Thyroid gland (tissue), 4 donors: ENCODE results near the gene GJB5.

Experiments used
- POLR2A ChIP-seq, 2 donors: fragments of 450-650 bp; IDR thresholded peaks; one replicate each; pipeline ENCODE4 v1.6.1; 2017; ENCODE audit warnings: antibody characterized with exemption in 2 of 2, mild to moderate bottlenecking in 2 of 2, moderate library complexity in 1 of 2
- TF ChIP-seq, protein P1 (sequence below), 6 experiments: fragments of 200-600 bp in 3 of 6; fragments of 450-650 bp in 3 of 6; sonication (generic) in 3 of 6; IDR thresholded peaks; one replicate each; pipeline ENCODE4 v1.5.1; 2016 to 2019; ENCODE audit warnings: antibody characterized with exemption in 6 of 6, mild to moderate bottlenecking in 2 of 6, inconsistent platforms in 1 of 6, moderate library complexity in 1 of 6

DNA sequence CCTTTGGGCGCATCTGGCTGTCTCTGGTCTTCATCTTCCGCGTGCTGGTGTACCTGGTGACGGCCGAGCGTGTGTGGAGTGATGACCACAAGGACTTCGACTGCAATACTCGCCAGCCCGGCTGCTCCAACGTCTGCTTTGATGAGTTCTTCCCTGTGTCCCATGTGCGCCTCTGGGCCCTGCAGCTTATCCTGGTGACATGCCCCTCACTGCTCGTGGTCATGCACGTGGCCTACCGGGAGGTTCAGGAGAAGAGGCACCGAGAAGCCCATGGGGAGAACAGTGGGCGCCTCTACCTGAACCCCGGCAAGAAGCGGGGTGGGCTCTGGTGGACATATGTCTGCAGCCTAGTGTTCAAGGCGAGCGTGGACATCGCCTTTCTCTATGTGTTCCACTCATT is 2.5 kb downstream of the GJB5 start:
- TF ChIP-seq, protein P1, sequence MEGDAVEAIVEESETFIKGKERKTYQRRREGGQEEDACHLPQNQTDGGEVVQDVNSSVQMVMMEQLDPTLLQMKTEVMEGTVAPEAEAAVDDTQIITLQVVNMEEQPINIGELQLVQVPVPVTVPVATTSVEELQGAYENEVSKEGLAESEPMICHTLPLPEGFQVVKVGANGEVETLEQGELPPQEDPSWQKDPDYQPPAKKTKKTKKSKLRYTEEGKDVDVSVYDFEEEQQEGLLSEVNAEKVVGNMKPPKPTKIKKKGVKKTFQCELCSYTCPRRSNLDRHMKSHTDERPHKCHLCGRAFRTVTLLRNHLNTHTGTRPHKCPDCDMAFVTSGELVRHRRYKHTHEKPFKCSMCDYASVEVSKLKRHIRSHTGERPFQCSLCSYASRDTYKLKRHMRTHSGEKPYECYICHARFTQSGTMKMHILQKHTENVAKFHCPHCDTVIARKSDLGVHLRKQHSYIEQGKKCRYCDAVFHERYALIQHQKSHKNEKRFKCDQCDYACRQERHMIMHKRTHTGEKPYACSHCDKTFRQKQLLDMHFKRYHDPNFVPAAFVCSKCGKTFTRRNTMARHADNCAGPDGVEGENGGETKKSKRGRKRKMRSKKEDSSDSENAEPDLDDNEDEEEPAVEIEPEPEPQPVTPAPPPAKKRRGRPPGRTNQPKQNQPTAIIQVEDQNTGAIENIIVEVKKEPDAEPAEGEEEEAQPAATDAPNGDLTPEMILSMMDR (IDR thresholded peaks at IDR 0.05): no peak
- no peak for TF ChIP-seq POLR2A (IDR thresholded peaks at IDR 0.05)
